Neural cell (in vitro differentiated cells): ENCODE measurements around the gene KCNQ2. TPM values are rescaled to one million over a fixed set of nuclear protein-coding genes. Genes with fewer than 3 reads are reported as not detected.

Source experiments
- H2AFZ ChIP-seq: fragments of 200-600, 300-800 bp; sonication (generic), shearing (Covaris generic); 2 replicates; pipeline ENCODE4 v1.6.0; 2014; ENCODE audit warnings: low read depth, mild to moderate bottlenecking, antibody characterized with exemption, low read length, moderate library complexity
- H3F3A ChIP-seq: fragments of 200-600 bp; shearing (Covaris generic); 2 replicates; pipeline ENCODE4 v1.6.1; 2016; ENCODE audit warnings: mild to moderate bottlenecking, moderate library complexity, mixed read lengths, antibody characterized with exemption, low read length; ENCODE audit not compliant: insufficient read depth, poor library complexity, severe bottlenecking
- H3K27ac ChIP-seq: fragments of 200-600, 300-800 bp; sonication (generic), shearing (Covaris generic); 2 replicates; pipeline ENCODE4 v1.5.1; 2014; ENCODE audit warnings: mild to moderate bottlenecking, low read length, moderate library complexity
- H3K27me3 ChIP-seq: fragments of 300-800, 200-600 bp; sonication (generic), shearing (Covaris generic); 2 replicates; pipeline ENCODE4 v1.6.0; 2014; ENCODE audit warnings: mild to moderate bottlenecking, low read depth, low read length, moderate library complexity; ENCODE audit not compliant: insufficient read depth
- H3K36me3 ChIP-seq: fragments of 300-800, 200-600 bp; sonication (generic), shearing (Covaris generic); 2 replicates; pipeline ENCODE4 v1.5.1; 2014; ENCODE audit warnings: mild to moderate bottlenecking, antibody characterized with exemption, low read length, moderate library complexity; ENCODE audit not compliant: insufficient read depth
- H3K4me2 ChIP-seq: fragments of 300-800, 200-600 bp; sonication (generic), shearing (Covaris generic); 2 replicates; pipeline ENCODE4 v1.6.0; 2014; ENCODE audit warnings: mild to moderate bottlenecking, low read length
- H3K4me3 ChIP-seq: fragments of 300-800, 200-600 bp; sonication (generic), shearing (Covaris generic); 2 replicates; pipeline ENCODE4 v1.5.1; 2014; ENCODE audit warnings: mild to moderate bottlenecking, low read length, moderate library complexity
- H3K79me2 ChIP-seq: fragments of 200-600 bp; shearing (Covaris generic); replicated peaks from 2 replicates; pipeline ENCODE4 v1.6.0; 2014; ENCODE audit warnings: mild to moderate bottlenecking, low read length, moderate library complexity; ENCODE audit not compliant: insufficient read depth
- H3K9ac ChIP-seq: fragments of 300-800, 200-600 bp; sonication (generic), shearing (Covaris generic); 2 replicates; pipeline ENCODE4 v1.6.1; 2016; ENCODE audit warnings: mild to moderate bottlenecking, low read length, mixed read lengths
- H3K9me2 ChIP-seq: fragments of 200-600 bp; shearing (Covaris generic); 2 replicates; pipeline ENCODE4 v1.6.1; 2016; ENCODE audit warnings: mild to moderate bottlenecking, low read length, mixed read lengths; ENCODE audit not compliant: insufficient read depth
- H3K9me3 ChIP-seq: fragments of 200-600, 300-800 bp; sonication (generic), shearing (Covaris generic); 2 replicates; pipeline ENCODE4 v1.6.1; 2016; ENCODE audit warnings: mild to moderate bottlenecking, mixed run types, low read length, moderate library complexity, mixed read lengths
- H4K20me1 ChIP-seq: fragments of 200-600 bp; shearing (Covaris generic); 2 replicates; pipeline ENCODE4 v1.6.1; 2016; ENCODE audit warnings: mild to moderate bottlenecking, mixed run types; ENCODE audit not compliant: insufficient read depth
- EP300 ChIP-seq: fragments of 450-650 bp; conservative IDR thresholded peaks from 2 replicates; pipeline ENCODE4 v1.6.1; 2014; ENCODE audit warnings: antibody characterized with exemption, mild to moderate bottlenecking, moderate library complexity; ENCODE audit not compliant: poor library complexity, severe bottlenecking
- EZH2 ChIP-seq: fragments of 200-600, 300-800 bp; shearing (Covaris generic), sonication (generic); IDR thresholded peaks from 2 replicates; pipeline ENCODE4 v1.6.1; 2014; ENCODE audit warnings: antibody characterized with exemption, low read length, borderline replicate concordance, mild to moderate bottlenecking; ENCODE audit not compliant: insufficient read depth, poor library complexity, severe bottlenecking
- MXI1 ChIP-seq: fragments of 450-650 bp; conservative IDR thresholded peaks from 2 replicates; pipeline ENCODE4 v1.6.1; 2014; ENCODE audit warnings: antibody characterized with exemption, mild to moderate bottlenecking; ENCODE audit not compliant: poor library complexity, severe bottlenecking
- POLR2AphosphoS5 ChIP-seq: IDR thresholded peaks from 2 replicates; pipeline ENCODE4 v1.6.1; 2012
- RAD21 ChIP-seq: fragments of 450-650 bp; conservative IDR thresholded peaks from 2 replicates; pipeline ENCODE4 v1.6.1; 2014; ENCODE audit warnings: antibody characterized with exemption, mild to moderate bottlenecking, moderate library complexity
- SMC3 ChIP-seq: fragments of 450-650 bp; conservative IDR thresholded peaks from 2 replicates; pipeline ENCODE4 v1.6.1; 2014; ENCODE audit warnings: antibody characterized with exemption, mild to moderate bottlenecking, moderate library complexity; ENCODE audit not compliant: poor library complexity
- TAF1 ChIP-seq: IDR thresholded peaks from 2 replicates; pipeline ENCODE4 v1.6.1; 2012; ENCODE audit warnings: low read depth
- polyA plus RNA-seq: library from polyadenylated mRNA; depleted of rRNA; stranded (reverse); fragments of >200 nt; gene quantifications from 2 replicates; pipeline ENCODE4 v1.2.3, GENCODE V29; 2014
- TF ChIP-seq, protein P1 (sequence below): fragments of 450-650 bp; IDR thresholded peaks from 2 replicates; pipeline ENCODE4 v1.5.1; 2014; ENCODE audit warnings: antibody characterized with exemption, mild to moderate bottlenecking, moderate library complexity; ENCODE audit not compliant: poor library complexity, severe bottlenecking
- TF ChIP-seq, protein P2 (sequence below): IDR thresholded peaks from 2 replicates; pipeline ENCODE4 v1.6.1; 2012; ENCODE audit warnings: borderline replicate concordance

The KCNQ2 gene
- polyA plus RNA-seq, 1 donor from 2014 or later, result 84.7 TPM

DNA sequence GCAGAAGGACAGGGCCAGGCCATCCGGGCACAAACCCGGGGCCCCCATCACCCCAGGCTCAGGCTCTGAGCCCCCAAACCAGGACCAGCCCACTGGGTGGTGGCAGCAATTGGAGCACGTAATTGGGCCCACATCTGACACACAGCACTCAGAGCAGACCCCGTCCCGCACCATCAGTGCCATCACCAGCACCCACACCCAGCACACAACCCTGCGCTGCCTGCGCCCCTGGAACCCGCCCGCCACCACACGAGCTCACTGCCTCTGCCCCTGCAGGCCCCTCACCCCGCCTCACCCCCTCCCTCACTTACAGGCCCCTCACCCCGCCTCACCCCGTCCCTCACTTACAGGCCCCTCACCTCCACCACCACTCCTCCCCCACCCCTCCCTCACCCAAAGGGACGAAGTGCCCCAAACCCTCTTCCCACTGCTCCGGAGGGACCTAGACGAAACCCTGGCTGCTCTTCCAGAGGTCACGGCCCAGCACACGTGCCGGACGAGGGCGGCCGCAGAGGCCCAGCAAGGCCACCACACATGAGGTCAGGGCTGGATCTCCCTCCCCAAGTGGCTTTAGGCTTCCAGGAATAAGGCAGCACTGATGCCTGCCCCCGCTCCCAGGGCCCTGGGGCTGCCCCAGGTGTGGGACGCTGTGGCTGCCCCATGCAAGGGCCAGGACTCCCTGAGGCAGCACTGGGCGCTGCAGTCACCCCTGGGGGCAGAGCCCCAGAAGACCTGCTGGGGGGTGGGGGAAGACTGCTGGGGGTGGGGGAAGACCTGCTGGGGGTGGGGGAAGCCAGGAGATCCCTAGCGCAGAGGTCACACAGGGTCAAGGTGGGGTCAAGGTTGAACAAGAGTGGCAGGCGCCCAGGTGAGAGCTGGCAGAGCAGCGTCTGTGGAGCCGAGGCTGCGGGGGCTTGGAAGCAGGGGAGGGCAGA is 22.4 kb downstream of the KCNQ2 start:
- Histone ChIP-seq H3F3A (no peaks in the 10 kb centered on the region), H3K36me3 (no peaks in the 10 kb centered on the region), H2AFZ (no peak overlapping the region), H3K9me3 (no peaks in the 10 kb centered on the region), H3K4me2 (no peak overlapping the region), H3K9ac (no peak overlapping the region), H3K4me3 (no peak overlapping the region), H3K27ac (no peak overlapping the region), H3K9me2 (no peaks in the 10 kb centered on the region), H4K20me1 (no peaks in the 10 kb centered on the region), H3K27me3 (no peaks in the 10 kb centered on the region), H3K79me2 (peaks cover 53% of the 10 kb centered on the region)
- no peak for TF ChIP-seq MXI1
- TF ChIP-seq POLR2AphosphoS5, result no peak
- no peak for TF ChIP-seq EP300
- no peak for TF ChIP-seq TAF1
- TF ChIP-seq SMC3, result no peak
- TF ChIP-seq EZH2, result no peak
- TF ChIP-seq RAD21, result no peak
- TF ChIP-seq, protein P1, sequence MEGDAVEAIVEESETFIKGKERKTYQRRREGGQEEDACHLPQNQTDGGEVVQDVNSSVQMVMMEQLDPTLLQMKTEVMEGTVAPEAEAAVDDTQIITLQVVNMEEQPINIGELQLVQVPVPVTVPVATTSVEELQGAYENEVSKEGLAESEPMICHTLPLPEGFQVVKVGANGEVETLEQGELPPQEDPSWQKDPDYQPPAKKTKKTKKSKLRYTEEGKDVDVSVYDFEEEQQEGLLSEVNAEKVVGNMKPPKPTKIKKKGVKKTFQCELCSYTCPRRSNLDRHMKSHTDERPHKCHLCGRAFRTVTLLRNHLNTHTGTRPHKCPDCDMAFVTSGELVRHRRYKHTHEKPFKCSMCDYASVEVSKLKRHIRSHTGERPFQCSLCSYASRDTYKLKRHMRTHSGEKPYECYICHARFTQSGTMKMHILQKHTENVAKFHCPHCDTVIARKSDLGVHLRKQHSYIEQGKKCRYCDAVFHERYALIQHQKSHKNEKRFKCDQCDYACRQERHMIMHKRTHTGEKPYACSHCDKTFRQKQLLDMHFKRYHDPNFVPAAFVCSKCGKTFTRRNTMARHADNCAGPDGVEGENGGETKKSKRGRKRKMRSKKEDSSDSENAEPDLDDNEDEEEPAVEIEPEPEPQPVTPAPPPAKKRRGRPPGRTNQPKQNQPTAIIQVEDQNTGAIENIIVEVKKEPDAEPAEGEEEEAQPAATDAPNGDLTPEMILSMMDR, result no peak

DNA sequence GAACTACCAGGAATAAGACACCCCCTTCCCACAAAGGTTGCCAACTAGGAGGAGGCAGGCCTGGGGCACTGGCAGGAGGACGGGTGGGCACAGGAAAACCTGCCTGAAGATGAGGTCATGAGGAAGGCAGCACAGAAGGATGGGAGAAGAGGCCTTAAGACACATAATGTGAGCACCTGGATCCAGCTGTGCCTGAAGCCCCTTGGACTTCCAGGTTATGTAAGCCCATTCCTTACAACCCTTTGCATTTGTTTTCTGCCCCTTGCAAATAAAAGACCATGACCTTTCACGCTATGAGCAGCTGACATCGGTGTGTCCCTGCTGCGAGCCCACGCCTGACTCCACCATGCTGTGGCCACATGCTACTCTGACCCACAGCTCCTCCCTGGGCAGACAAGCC is 23.4 kb downstream of the KCNQ2 start:
- H3K9ac ChIP-seq, result no peak overlapping the region
- H3K79me2 ChIP-seq, result peaks cover 47% of the 10 kb centered on the region
- H2AFZ ChIP-seq, result no peak overlapping the region
- no peak overlapping the region for H3K4me2 ChIP-seq
- no peak overlapping the region for H3K27ac ChIP-seq
- no peaks in the 10 kb centered on the region for H3K9me3 ChIP-seq
- H3K4me3 ChIP-seq, result no peak overlapping the region
- H3F3A ChIP-seq, result no peaks in the 10 kb centered on the region
- TF ChIP-seq EP300 (no peak), POLR2AphosphoS5 (no peak), MXI1 (no peak), SMC3 (no peak)
- TF ChIP-seq, protein P2, sequence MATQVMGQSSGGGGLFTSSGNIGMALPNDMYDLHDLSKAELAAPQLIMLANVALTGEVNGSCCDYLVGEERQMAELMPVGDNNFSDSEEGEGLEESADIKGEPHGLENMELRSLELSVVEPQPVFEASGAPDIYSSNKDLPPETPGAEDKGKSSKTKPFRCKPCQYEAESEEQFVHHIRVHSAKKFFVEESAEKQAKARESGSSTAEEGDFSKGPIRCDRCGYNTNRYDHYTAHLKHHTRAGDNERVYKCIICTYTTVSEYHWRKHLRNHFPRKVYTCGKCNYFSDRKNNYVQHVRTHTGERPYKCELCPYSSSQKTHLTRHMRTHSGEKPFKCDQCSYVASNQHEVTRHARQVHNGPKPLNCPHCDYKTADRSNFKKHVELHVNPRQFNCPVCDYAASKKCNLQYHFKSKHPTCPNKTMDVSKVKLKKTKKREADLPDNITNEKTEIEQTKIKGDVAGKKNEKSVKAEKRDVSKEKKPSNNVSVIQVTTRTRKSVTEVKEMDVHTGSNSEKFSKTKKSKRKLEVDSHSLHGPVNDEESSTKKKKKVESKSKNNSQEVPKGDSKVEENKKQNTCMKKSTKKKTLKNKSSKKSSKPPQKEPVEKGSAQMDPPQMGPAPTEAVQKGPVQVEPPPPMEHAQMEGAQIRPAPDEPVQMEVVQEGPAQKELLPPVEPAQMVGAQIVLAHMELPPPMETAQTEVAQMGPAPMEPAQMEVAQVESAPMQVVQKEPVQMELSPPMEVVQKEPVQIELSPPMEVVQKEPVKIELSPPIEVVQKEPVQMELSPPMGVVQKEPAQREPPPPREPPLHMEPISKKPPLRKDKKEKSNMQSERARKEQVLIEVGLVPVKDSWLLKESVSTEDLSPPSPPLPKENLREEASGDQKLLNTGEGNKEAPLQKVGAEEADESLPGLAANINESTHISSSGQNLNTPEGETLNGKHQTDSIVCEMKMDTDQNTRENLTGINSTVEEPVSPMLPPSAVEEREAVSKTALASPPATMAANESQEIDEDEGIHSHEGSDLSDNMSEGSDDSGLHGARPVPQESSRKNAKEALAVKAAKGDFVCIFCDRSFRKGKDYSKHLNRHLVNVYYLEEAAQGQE, result no peak
- no peaks in the 10 kb centered on the region for H4K20me1 ChIP-seq
- H3K9me2 ChIP-seq, result no peaks in the 10 kb centered on the region
- no peaks in the 10 kb centered on the region for H3K36me3 ChIP-seq
- H3K27me3 ChIP-seq, result no peaks in the 10 kb centered on the region
